Ishikawa (cell line): ENCODE measurements around the gene RNF168.
A peak's percentile ranks its signal among the peaks of the same experiment; 100 is the strongest.

ENCODE experiments used
- CEBPB ChIP-seq: IDR thresholded peaks from 2 replicates; pipeline ENCODE4 v1.6.1; 2012
- CREB1 ChIP-seq: IDR thresholded peaks from 2 replicates; pipeline ENCODE4 v1.6.1; 2012; ENCODE audit warnings: low read depth
- EGR1 ChIP-seq: IDR thresholded peaks from 2 replicates; pipeline ENCODE4 v1.6.1; 2012
- EP300 ChIP-seq: IDR thresholded peaks from 2 replicates; pipeline ENCODE4 v1.6.1; 2012; ENCODE audit warnings: borderline replicate concordance
- FOXM1 ChIP-seq: IDR thresholded peaks from 2 replicates; pipeline ENCODE4 v1.6.1; 2012; ENCODE audit warnings: low read depth, borderline replicate concordance
- NFIC ChIP-seq: IDR thresholded peaks from 2 replicates; pipeline ENCODE4 v1.6.1; 2012
- RAD21 ChIP-seq: IDR thresholded peaks from 2 replicates; pipeline ENCODE4 v1.6.1; 2012; ENCODE audit warnings: low read depth
- REST ChIP-seq: IDR thresholded peaks from 2 replicates; pipeline ENCODE4 v1.6.1; 2012; ENCODE audit warnings: low read depth, mild to moderate bottlenecking
- TAF1 ChIP-seq: IDR thresholded peaks from 2 replicates; pipeline ENCODE4 v1.6.1; 2012; ENCODE audit warnings: low read depth, mild to moderate bottlenecking
- TCF12 ChIP-seq: IDR thresholded peaks from 2 replicates; pipeline ENCODE4 v1.6.1; 2012; ENCODE audit warnings: low read depth
- TEAD4 ChIP-seq: IDR thresholded peaks from 2 replicates; pipeline ENCODE4 v1.6.1; 2012
- USF1 ChIP-seq: IDR thresholded peaks from 2 replicates; pipeline ENCODE4 v1.6.1; 2012
- YY1 ChIP-seq: IDR thresholded peaks from 2 replicates; pipeline ENCODE4 v1.6.1; 2012; ENCODE audit warnings: low read depth
- ZBTB7A ChIP-seq: IDR thresholded peaks from 2 replicates; pipeline ENCODE4 v1.6.1; 2012; ENCODE audit warnings: low read depth
- TF ChIP-seq, protein P1 (sequence below): IDR thresholded peaks from 2 replicates; pipeline ENCODE4 v1.6.1; 2012

Gene RNF168

DNA sequence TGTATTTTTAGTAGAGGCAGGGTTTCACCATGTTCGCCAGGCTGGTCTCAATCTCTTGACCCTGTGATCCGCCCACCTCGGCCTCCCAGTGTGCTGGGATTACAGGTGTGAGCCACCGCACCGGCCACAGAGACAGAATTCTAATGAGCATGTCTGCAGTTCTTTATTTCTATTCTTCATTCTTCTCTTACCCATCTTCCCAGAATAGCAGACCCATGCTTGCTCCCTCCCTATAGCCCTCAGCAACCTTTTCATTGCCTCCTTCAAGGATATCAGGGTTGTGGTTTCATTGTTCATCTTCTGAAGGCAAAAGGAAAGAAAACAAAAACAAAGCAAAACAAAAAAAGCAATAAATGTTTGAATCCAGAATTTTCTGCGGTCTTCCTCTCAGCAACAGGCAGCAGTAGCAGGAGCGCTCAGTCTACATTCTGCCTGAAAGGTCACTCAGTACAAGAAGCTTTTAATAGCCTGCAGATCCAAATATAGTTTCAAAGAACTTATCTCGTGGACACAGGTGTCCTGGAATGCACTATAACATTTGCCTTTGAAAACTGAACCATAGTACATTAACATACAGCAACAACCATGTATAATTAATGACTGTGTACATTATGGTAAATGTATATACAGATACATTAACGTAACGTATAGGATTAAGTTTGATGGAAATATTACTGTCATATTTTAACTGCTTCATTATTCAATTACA, 11.5 kb upstream of the RNF168 start, which contains the start of gene SMCO1:
SMCO1 (minus strand) TSS at position 434 of the 709 bp plus-strand sequence; CDS start at position 297, 137 bp downstream.
- no peak for TF ChIP-seq CEBPB
- no peak for TF ChIP-seq CREB1
- TF ChIP-seq, protein P1, sequence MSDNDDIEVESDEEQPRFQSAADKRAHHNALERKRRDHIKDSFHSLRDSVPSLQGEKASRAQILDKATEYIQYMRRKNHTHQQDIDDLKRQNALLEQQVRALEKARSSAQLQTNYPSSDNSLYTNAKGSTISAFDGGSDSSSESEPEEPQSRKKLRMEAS = no peak
- TF ChIP-seq EGR1 = no peak
- TF ChIP-seq TEAD4 = no peak
- no peak for TF ChIP-seq USF1

DNA sequence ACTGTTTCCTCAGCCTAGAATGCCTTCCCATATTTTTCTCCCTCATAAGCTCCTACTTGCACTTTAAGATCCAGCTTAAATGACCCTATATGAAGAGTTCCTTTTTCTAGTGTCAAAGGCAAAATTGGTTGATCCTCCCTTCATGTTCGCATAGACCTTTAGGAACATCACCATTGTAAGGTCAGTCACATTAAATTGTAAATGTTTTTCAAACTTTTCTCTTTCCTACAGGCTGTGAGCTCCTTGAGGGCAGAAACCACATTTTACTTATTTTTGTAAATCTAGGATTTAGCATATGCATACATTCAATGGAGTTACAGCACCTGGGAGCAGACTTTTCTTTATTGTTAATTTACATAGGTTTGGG, 10.8 kb upstream of the RNF168 start:
- TF ChIP-seq NFIC = no peak
- no peak for TF ChIP-seq CEBPB
- no peak for TF ChIP-seq EGR1
- no peak for TF ChIP-seq USF1
- TF ChIP-seq TAF1 = no peak
- TF ChIP-seq FOXM1 = no peak
- no peak for TF ChIP-seq TEAD4
- no peak for TF ChIP-seq REST
- TF ChIP-seq CREB1 = no peak
- TF ChIP-seq TCF12 = no peak
- no peak for TF ChIP-seq EP300
- no peak for TF ChIP-seq YY1
- TF ChIP-seq, protein P1 = no peak
- TF ChIP-seq ZBTB7A = no peak
- no peak for TF ChIP-seq RAD21

DNA sequence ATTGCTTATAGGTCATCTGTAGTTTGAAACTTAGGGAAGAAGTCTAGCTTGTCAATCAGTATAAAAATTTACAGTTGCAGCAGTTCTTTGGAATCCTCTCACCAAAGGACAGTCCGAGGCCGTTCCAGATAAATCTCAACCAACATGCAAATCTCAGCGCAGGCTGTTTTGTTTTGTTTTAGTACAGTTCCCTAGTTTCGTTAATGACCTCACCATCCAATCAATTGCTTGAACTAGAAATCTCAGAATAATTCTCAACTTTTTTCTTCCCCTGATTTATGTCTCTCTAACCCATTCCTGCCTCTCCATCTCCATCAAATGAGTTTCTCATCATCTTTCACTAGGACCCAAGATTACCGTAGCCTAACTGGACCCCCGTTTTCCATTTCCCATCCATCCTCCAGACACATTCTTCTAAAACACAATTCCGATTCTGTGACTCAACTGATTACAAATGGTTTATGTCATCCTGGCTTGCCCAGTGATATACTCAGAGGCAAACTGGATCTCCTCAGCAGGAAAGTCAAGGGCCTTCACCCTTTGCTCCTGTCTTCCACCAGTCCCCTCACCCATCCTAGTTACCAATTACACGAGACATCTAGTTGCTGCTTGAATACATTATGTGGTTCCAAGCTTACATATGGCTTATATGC, 10.3 kb upstream of the RNF168 start:
- TF ChIP-seq EP300 (no peak), CEBPB (no peak), TCF12 (no peak), CREB1 (no peak), EGR1 (no peak), TAF1 (no peak), USF1 (no peak), RAD21 (no peak), FOXM1 (no peak), ZBTB7A (no peak), YY1 (no peak), REST (no peak), NFIC (no peak), TEAD4 (no peak)

DNA sequence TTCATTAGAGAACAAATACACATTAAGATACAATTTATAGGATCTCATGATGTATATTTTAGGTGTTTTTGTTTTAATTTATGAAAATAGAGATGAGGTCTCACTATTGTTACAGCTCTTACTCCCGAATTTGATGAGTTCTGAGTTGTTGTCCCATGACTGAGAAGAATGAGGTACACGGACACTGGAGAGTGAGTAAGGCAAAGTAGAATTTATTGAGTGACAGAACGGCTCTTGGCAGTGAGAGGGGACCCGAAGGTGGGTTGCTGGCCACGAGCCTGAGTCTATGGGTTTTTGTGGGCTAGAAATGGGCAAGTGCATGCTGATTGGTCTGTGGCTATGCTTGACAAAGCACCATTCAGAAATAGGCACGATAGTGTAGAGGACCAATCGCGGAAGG, 3.1 kb upstream of the RNF168 start:
- TF ChIP-seq CREB1 = no peak

DNA sequence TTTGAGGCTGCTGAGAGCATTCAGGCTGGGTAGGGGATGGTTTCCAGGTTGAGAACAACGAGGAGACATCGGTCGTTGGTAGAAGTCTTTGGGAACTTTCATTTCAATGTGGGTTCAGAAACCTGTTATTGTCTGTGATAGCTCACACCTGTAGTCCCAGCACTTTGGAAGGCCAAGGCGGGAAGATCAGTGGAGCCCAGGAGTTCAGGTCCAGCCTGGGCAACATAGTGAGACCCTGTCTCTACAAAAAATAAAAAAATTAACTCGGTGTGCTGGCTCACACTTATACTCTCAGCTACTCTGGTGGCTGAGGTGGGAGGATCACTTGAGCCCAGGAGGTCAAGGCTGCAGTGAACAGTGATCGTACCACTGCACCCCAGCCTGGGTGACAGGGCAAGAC, 988 bp upstream of the RNF168 start:
- TF ChIP-seq, protein P1 = no peak
- no peak for TF ChIP-seq ZBTB7A

GRCh38 chr3:196502775-196503195, 783 bp downstream of the RNF168 start:
- TF ChIP-seq YY1 (0 out of 2 replicates have a peak, but pooled peaks have one; percentile 11), FOXM1 (no peak; the same call in 1 of the 2 replicates), REST (no peak), TEAD4 (no peak), TCF12 (peak; percentile 45; the same call in 1 of the 2 replicates), USF1 (no peak), NFIC (peak; percentile 51), RAD21 (no peak)
- TF ChIP-seq, protein P1 = peak; percentile 77
